Endothelial cell (in vitro differentiated cells): ENCODE results near the gene GATAD1. TPM values are rescaled to one million over a fixed set of nuclear protein-coding genes. Genes with fewer than 3 reads are reported as not detected.
"Not testable (repeated sequence)": the region's sequence is repeated elsewhere in the genome, so short reads cannot be mapped to it uniquely, and the experiment has no call there.

ENCODE experiments used
- DNase-seq: peaks from one replicate; pipeline ENCODE4 v3.0.0; 2021; ENCODE audit warnings: low spot score
- H3K27ac Mint-ChIP-seq: one replicate; pipeline ENCODE4 v1.8.0; 2021; ENCODE audit warnings: mixed read lengths, inconsistent platforms; ENCODE audit not compliant: unreplicated experiment
- H3K27me3 Mint-ChIP-seq: one replicate; pipeline ENCODE4 v1.8.0; 2021; ENCODE audit warnings: mild to moderate bottlenecking, moderate library complexity, mixed read lengths, inconsistent platforms; ENCODE audit not compliant: unreplicated experiment
- H3K36me3 Mint-ChIP-seq: one replicate; pipeline ENCODE4 v1.8.0; 2021; ENCODE audit warnings: mild to moderate bottlenecking, low read depth, mixed read lengths, inconsistent platforms; ENCODE audit not compliant: unreplicated experiment
- H3K4me1 Mint-ChIP-seq: one replicate; pipeline ENCODE4 v1.8.0; 2021; ENCODE audit warnings: mild to moderate bottlenecking, mixed read lengths, inconsistent platforms; ENCODE audit not compliant: unreplicated experiment
- H3K4me3 Mint-ChIP-seq: one replicate; pipeline ENCODE4 v1.8.0; 2021; ENCODE audit warnings: mild to moderate bottlenecking, mixed read lengths, inconsistent platforms; ENCODE audit not compliant: unreplicated experiment
- H3K9me3 Mint-ChIP-seq: one replicate; pipeline ENCODE4 v1.8.0; 2021; ENCODE audit warnings: mixed read lengths, inconsistent platforms; ENCODE audit not compliant: unreplicated experiment
- CTCF ChIP-seq: fragments of 200-600 bp; sonication (generic); IDR thresholded peaks from one replicate; pipeline ENCODE4 v1.5.0; 2021; ENCODE audit warnings: antibody characterized with exemption; ENCODE audit not compliant: unreplicated experiment
- total RNA-seq: library from RNA; stranded (reverse); fragmentation: NEBNext Ultra II Directional; extraction: Animal tissue kit (Norgen Biotek cat#: 25700); gene quantifications from one replicate; pipeline ENCODE4 v1.2.1, GENCODE V29; 2021; ENCODE audit not compliant: unreplicated experiment

GATAD1 gene
- total RNA-seq, 1 donor from 2014 or later = 22.7 TPM

- peak; percentile 60 for TF ChIP-seq CTCF
- peak; percentile 36 for DNase-seq
- Mint-ChIP-seq H3K4me3 (no peak overlapping the region), H3K27me3 (no peaks in the 10 kb centered on the region), H3K9me3 (no peaks in the 10 kb centered on the region), H3K36me3 (no peaks in the 10 kb centered on the region), H3K4me1 (no peaks in the 10 kb centered on the region), H3K27ac (no peak overlapping the region)
Observed at GRCh38 chr7:92461027-92462003, 14.0 kb downstream of the GATAD1 start.

- no peak for TF ChIP-seq CTCF
- no peak for DNase-seq
- no peaks in the 10 kb centered on the region for H3K27me3 Mint-ChIP-seq
- no peaks in the 10 kb centered on the region for H3K4me1 Mint-ChIP-seq
- H3K27ac Mint-ChIP-seq = no peak overlapping the region
- H3K4me3 Mint-ChIP-seq = no peak overlapping the region
- H3K9me3 Mint-ChIP-seq = peaks cover 3% of the 10 kb centered on the region
- H3K36me3 Mint-ChIP-seq = peaks cover 3% of the 10 kb centered on the region
Observed at GRCh38 chr7:92462560-92462959, 15.3 kb downstream of the GATAD1 start.

GRCh38 chr7:92464515-92464914 lies 17.2 kb downstream of the GATAD1 start:
- no peak overlapping the region for H3K27ac Mint-ChIP-seq
- no peak overlapping the region for H3K4me3 Mint-ChIP-seq
- no peaks in the 10 kb centered on the region for H3K27me3 Mint-ChIP-seq

GRCh38 chr7:92466682-92467081 lies 19.4 kb downstream of the GATAD1 start:
- no peak for DNase-seq
- Mint-ChIP-seq H3K27ac (no peak overlapping the region), H3K4me3 (no peak overlapping the region), H3K36me3 (peaks cover 24% of the 10 kb centered on the region), H3K27me3 (no peaks in the 10 kb centered on the region), H3K4me1 (no peaks in the 10 kb centered on the region), H3K9me3 (peaks cover 10% of the 10 kb centered on the region)
- TF ChIP-seq CTCF = no peak

More at GRCh38 chr7:92464515-92464914, 17.2 kb downstream of the GATAD1 start:
- peaks cover 10% of the 10 kb centered on the region for H3K9me3 Mint-ChIP-seq
- DNase-seq = no peak
- peaks cover 15% of the 10 kb centered on the region for H3K36me3 Mint-ChIP-seq
- no peak for TF ChIP-seq CTCF
- H3K4me1 Mint-ChIP-seq = no peaks in the 10 kb centered on the region

GRCh38 chr7:92468589-92468988 lies 21.3 kb downstream of the GATAD1 start:
- H3K4me1 Mint-ChIP-seq, H3K27ac Mint-ChIP-seq, H3K27me3 Mint-ChIP-seq, DNase-seq, H3K4me3 Mint-ChIP-seq: not testable (repeated sequence)
- peaks cover 10% of the 10 kb centered on the region for H3K9me3 Mint-ChIP-seq
- peaks cover 24% of the 10 kb centered on the region for H3K36me3 Mint-ChIP-seq

- H3K9me3 Mint-ChIP-seq, H3K4me3 Mint-ChIP-seq, H3K4me1 Mint-ChIP-seq, DNase-seq, H3K27ac Mint-ChIP-seq, H3K27me3 Mint-ChIP-seq: not testable (repeated sequence)
- H3K36me3 Mint-ChIP-seq = peaks cover 14% of the 10 kb centered on the region
Observed at GRCh38 chr7:92473989-92474388, 26.7 kb downstream of the GATAD1 start.

GRCh38 chr7:92475261-92475770 lies 28.0 kb downstream of the GATAD1 start:
- H3K27me3 Mint-ChIP-seq, H3K4me3 Mint-ChIP-seq: not testable (repeated sequence)

GRCh38 chr7:92475851-92476590 lies 28.7 kb downstream of the GATAD1 start:
- not testable (repeated sequence) for H3K27me3 Mint-ChIP-seq, H3K27ac Mint-ChIP-seq, H3K4me3 Mint-ChIP-seq

More at GRCh38 chr7:92475261-92475770, 28.0 kb downstream of the GATAD1 start:
- not testable (repeated sequence) for H3K36me3 Mint-ChIP-seq, DNase-seq, H3K27ac Mint-ChIP-seq, H3K4me1 Mint-ChIP-seq, H3K9me3 Mint-ChIP-seq

More at GRCh38 chr7:92475851-92476590, 28.7 kb downstream of the GATAD1 start:
- not testable (repeated sequence) for H3K4me1 Mint-ChIP-seq, H3K36me3 Mint-ChIP-seq, DNase-seq, H3K9me3 Mint-ChIP-seq
